Aorta (tissue), 5 donors: ENCODE data around the gene IQCB1. TPM values are rescaled to one million over a fixed set of nuclear protein-coding genes. Genes with fewer than 3 reads are reported as not detected.

Experiments used
- ATAC-seq: fragments of 200-7000 bp; cut with Tn5 transposase; one replicate; pipeline ENCODE4 v1.9.1; 2022; ENCODE audit warnings: moderate library complexity; ENCODE audit not compliant: low FRiP score
- DNase-seq, 2 donors: peaks; one replicate each; pipeline ENCODE4 v3.0.0-alpha.2; 2020
- H3K27ac ChIP-seq, 2 donors: one replicate each; pipeline ENCODE4 v1.5.1; 2013; ENCODE audit warnings: low read length in 2 of 2, mild to moderate bottlenecking in 2 of 2, moderate library complexity in 2 of 2, control low read depth in 1 of 2, inconsistent platforms in 1 of 2, low read depth in 1 of 2
- H3K27me3 ChIP-seq, 2 donors: one replicate each; pipeline ENCODE4 v1.6.1; 2013; ENCODE audit warnings: control low read depth in 1 of 2, low read length in 1 of 2, mild to moderate bottlenecking in 1 of 2, moderate library complexity in 1 of 2; ENCODE audit not compliant: insufficient read depth in 2 of 2, control insufficient read depth in 1 of 2
- H3K36me3 ChIP-seq, 2 donors: one replicate each; pipeline ENCODE4 v1.6.1; 2013; ENCODE audit warnings: control low read depth in 1 of 2, low read length in 1 of 2, mild to moderate bottlenecking in 1 of 2; ENCODE audit not compliant: insufficient read depth in 2 of 2, control insufficient read depth in 1 of 2
- H3K4me1 ChIP-seq, 2 donors: one replicate each; pipeline ENCODE4 v1.6.1; 2013; ENCODE audit warnings: low read length in 2 of 2, control low read depth in 1 of 2, mild to moderate bottlenecking in 1 of 2, moderate library complexity in 1 of 2; ENCODE audit not compliant: insufficient read depth in 2 of 2, control insufficient read depth in 1 of 2
- H3K4me3 ChIP-seq, 2 donors: one replicate each; pipeline ENCODE4 v1.5.1; 2013; ENCODE audit warnings: low read length in 2 of 2, control low read depth in 1 of 2, mild to moderate bottlenecking in 1 of 2
- H3K9me3 ChIP-seq: one replicate; pipeline ENCODE4 v1.6.1; 2013; ENCODE audit warnings: mild to moderate bottlenecking, low read length; ENCODE audit not compliant: control insufficient read depth
- WGBS, 2 donors: extraction: QIAGEN DNeasy Blood & Tissue Kit; methylation state at CpG; one replicate each; pipeline ENCODE4 v1.1.7; 2013; 5-methylcytosine and 5-hydroxymethylcytosine counted together
- intact Hi-C, 2 donors: fragments of 100-400 bp; cut with DNase I; formaldehyde crosslinking; loops; one replicate each; pipeline versions ENCODE4 v1.14.2 to v1.15.0; 2022
- polyA plus RNA-seq, 2 donors: library from polyadenylated mRNA; stranded (reverse); fragments of 200-250 nt; gene quantifications; one replicate each; pipeline ENCODE4 v1.2.3, GENCODE V29; 2013
- total RNA-seq, 2 donors: library from RNA; stranded (reverse); fragmentation: NEBNext Ultra II Directional; extraction: Animal tissue kit (Norgen Biotek cat#: 25700); gene quantifications; one replicate each; pipeline ENCODE4 v1.2.1, GENCODE V29; 2021
- donor health status: healthy with polysubstance abuse.
- donor health status: Bipolar disorder and iron deficiency.
- donor health status: DM: no; HTN: no; CAD: no.
- donor health status: DM: no; HTN: no; CAD: no.
- donor health status: DM: yes; HTN: yes; CAD: no.

The IQCB1 gene
- total and polyA plus RNA-seq, 4 donors = 10.9 to 20.4 (median 15.6) TPM

DNA sequence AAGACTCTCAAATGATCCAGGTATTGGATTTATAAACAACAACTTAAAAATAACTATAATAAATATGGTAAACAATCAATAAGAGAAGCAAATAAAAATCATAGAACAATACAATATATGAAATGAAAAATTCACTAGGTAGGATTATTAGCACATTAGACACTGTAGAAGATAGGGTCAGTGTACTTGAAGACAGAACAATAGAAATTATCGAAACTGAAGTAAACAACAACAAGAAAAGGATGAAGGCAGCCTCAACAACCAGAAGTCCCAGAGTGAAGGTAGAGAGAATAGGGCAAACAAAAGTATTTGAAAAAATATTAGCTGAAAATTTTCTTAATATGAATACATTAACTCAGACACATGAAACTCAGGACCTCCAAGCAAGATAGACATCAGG, 11.9 kb downstream of the IQCB1 start:
- H3K4me1 ChIP-seq = peaks cover 2 to 3% of the 10 kb centered on the region in 2 donors
- H3K36me3 ChIP-seq = peaks cover 0 to 2% of the 10 kb centered on the region in 2 donors
- WGBS, 2 donors = 97 to 99% methylated on average over 1 of the region's 1 CpG
- H3K4me3 ChIP-seq = no peak overlapping the region
- no peak for ATAC-seq
- no peaks in the 10 kb centered on the region for H3K27me3 ChIP-seq
- no peak overlapping the region for H3K27ac ChIP-seq
- no peaks in the 10 kb centered on the region for H3K9me3 ChIP-seq
- intact Hi-C loops = no loop called here
- no peak for DNase-seq

DNA sequence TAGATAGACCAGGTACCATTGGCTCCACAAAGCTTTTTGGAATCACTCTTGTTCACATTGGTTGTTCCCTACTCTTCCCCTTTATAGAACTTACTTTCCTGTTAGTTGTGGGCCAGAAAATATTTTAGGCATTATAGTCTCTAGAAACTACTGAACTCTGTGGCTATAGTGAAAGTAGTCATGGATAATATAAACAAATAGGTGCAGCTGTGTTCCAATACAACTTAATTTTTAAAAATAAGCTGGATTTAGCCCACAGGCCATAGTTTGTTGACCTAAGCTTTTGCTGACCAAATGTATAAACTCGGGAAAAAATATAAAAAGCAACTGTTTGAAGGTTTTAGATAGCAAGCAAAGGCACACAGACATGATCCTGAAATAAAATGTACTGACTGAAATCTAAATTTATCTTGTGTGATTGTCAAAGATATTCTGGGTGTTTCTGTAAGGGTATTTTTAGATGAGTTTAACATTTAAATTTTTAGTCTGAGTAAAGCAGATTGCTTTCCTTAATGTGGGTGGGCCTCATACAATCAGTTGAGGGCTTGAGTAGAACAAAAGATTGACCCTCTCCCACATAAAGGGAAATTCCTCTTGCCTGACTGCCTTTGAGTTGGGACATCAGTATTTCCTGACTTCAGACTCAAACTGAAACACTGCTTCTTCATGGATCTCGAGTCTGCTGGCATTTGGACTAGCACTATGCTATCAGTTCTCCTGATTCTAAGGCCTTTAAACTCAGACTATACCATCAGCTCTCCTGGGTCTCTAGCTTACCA, 13.2 kb downstream of the IQCB1 start:
- no peaks in the 10 kb centered on the region for H3K27me3 ChIP-seq
- ATAC-seq (no peak), DNase-seq (no peak)
- no peaks in the 10 kb centered on the region for H3K9me3 ChIP-seq
- intact Hi-C loops = no loop called here
- peaks cover 0 to 5% of the 10 kb centered on the region in 2 donors for H3K36me3 ChIP-seq
- WGBS, 2 donors = 28 to 31% methylated on average over 2 of the region's 2 CpGs
- peak overlapping the region; percentile 68 to 82 for H3K27ac ChIP-seq
- no peak overlapping the region for H3K4me3 ChIP-seq
- peaks cover 2 to 3% of the 10 kb centered on the region in 2 donors for H3K4me1 ChIP-seq

DNA sequence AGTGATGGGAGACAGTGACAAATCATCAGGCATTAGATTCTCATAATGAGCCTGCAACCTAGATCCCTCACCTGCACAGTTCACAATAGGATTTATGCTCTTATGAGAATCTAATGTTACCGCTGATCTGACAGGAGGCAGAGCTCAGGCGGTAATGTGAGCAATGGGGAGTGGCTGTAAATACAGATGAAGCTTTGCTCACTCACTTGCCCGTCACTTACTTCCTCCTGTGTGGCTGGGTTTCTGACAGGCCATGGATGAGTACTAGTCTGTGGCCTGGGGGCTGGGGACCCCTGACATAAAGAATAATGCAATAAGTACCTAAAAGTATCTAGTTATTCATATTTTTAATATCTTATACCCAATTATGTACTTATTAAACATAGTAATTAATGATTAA, 15.6 kb downstream of the IQCB1 start:
- no peaks in the 10 kb centered on the region for H3K9me3 ChIP-seq
- H3K27ac ChIP-seq = no peak overlapping the region
- WGBS, 2 donors = 95 to 98% methylated on average over 3 of the region's 3 CpGs
- peaks cover 0 to 5% of the 10 kb centered on the region in 2 donors for H3K36me3 ChIP-seq
- ATAC-seq = no peak
- no peaks in the 10 kb centered on the region for H3K27me3 ChIP-seq
- no peak for DNase-seq
- intact Hi-C loops = no loop called here
- peaks cover 2 to 3% of the 10 kb centered on the region in 2 donors for H3K4me1 ChIP-seq
- no peak overlapping the region for H3K4me3 ChIP-seq

DNA sequence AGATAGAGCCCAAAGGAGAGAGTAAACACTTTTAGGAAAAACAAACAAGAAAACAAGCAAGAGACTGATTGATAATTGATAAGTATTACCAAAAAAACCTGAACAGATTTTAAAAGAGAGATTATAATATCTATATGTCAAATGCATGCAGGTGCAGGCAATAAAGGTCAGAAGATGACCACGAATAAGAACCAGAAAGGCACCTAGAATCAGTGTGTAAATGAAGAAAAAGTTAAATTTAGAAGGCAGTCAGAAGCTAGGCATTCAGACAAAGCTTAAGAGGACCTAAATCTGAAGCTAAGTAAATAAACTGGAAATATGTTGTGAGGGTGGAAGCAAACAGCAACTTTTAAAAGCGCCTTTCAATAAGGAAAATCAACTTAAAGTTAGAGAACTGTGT, 16.3 kb downstream of the IQCB1 start:
- DNase-seq (no peak), ATAC-seq (no peak)
- intact Hi-C loops = no loop called here
- Histone ChIP-seq H3K27me3 (no peaks in the 10 kb centered on the region), H3K4me3 (no peak overlapping the region), H3K27ac (no peak overlapping the region), H3K4me1 (peaks cover 2 to 3% of the 10 kb centered on the region in 2 donors), H3K9me3 (no peaks in the 10 kb centered on the region), H3K36me3 (peaks cover 0 to 5% of the 10 kb centered on the region in 2 donors)
- 83 to 86% methylated on average over 2 of the region's 2 CpGs for WGBS, 2 donors

DNA sequence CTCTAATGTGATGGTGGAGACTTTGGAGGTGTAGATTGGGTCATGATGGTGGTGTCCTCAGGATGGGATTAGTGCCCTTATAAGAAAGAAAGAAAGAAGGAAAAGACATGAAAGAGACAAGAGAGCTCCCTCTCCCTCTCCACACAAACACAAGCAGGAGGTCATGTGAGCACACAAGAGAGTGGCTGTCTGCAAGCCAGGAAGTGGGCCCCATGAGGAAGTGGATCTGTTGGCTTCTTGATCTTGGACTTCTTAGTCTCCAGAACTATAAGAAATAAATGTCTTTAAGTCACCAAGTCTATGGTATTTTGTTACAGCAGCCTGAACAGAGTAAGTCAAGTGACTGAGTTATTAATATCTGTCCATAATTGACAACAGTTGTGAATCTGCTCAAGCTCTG, 17.1 kb downstream of the IQCB1 start:
- no peaks in the 10 kb centered on the region for H3K27me3 ChIP-seq
- intact Hi-C loops = no loop called here
- no peak for DNase-seq
- peaks cover 0 to 5% of the 10 kb centered on the region in 2 donors for H3K36me3 ChIP-seq
- H3K4me1 ChIP-seq = peaks cover 2 to 3% of the 10 kb centered on the region in 2 donors
- no peak overlapping the region for H3K27ac ChIP-seq
- ATAC-seq = no peak
- no peaks in the 10 kb centered on the region for H3K9me3 ChIP-seq
- H3K4me3 ChIP-seq = no peak overlapping the region

DNA sequence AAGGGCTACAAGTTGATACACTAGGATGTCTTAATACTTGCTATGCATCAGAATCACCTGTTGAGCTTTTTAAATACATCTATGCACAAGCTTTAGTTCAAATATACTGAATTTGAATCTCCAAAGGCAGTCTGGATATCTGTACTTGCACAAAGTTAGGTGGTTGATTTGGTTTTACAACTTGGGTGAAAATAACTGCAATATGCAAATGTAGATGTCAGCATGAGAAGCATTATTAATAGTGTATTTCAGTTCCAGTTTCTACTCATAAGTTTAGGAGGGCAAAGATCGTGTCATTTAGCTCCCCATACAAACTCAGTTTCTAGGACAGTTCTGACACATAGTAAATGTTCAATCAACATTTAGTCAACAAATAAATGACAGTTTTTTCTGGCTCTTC, 25.6 kb downstream of the IQCB1 start:
- 43 to 44% methylated on average over 1 of the region's 1 CpG for WGBS, 2 donors
- intact Hi-C loops = no loop called here
- H3K4me1 ChIP-seq = no peaks in the 10 kb centered on the region

DNA sequence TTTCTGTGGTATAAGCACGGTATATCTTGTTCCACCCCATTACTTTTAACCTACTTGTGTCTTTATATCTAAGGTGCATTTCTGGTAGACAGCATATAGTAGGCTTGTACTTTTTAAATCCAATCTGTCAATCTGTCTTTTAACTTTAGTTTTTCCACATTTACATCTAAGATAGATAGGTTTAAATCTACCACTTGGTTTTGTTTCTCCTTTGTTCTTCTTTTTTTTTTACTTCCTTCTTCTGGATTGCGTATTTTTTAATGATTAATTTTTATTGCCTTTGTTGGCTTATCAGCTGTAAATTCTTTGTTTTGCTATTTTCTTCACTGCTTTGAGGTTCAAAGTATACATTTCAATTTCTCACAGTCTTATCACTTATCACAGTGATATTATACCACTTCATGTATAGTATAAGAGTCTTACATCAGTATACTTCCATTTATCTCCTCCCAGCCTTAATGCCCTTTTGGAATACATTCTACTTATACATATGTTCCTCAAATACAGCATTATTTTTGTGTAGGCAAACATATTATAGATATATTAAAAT, 31.0 kb downstream of the IQCB1 start:
- Histone ChIP-seq H3K4me3 (no peak overlapping the region), H3K27me3 (no peaks in the 10 kb centered on the region), H3K4me1 (no peaks in the 10 kb centered on the region), H3K36me3 (peaks cover 0 to 4% of the 10 kb centered on the region in 2 donors), H3K27ac (no peak overlapping the region), H3K9me3 (no peaks in the 10 kb centered on the region)
- WGBS, 2 donors = 91 to 99% methylated on average over 2 of the region's 2 CpGs
- intact Hi-C loops = no loop called here
- ATAC-seq (no peak), DNase-seq (no peak)

More for the DNA sequence above, 25.6 kb downstream of the IQCB1 start:
- Histone ChIP-seq H3K4me3 (no peak overlapping the region), H3K27ac (no peak overlapping the region), H3K36me3 (peaks cover 6 to 7% of the 10 kb centered on the region in 2 donors), H3K27me3 (no peaks in the 10 kb centered on the region), H3K9me3 (no peaks in the 10 kb centered on the region)
- no peak for DNase-seq
- no peak for ATAC-seq

DNA sequence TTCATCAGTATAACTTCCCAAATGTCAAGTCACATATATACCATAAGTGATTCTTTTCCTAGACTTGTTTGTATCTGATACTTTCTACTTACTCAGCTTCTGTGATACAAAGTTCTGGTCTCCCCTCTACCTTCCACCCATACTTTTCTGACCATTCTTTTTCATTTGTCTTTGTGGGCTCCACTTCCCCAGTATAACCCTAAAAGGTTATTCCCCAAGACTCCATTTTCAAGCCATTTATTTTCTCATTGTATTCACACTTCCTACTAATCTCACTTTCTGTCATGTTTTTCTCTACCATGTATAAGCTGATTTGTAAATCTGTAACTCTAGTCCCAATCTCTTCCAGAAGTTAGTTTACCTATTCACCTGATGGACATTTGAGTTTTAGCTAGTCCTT, 34.0 kb downstream of the IQCB1 start:
- intact Hi-C loops = no loop called here
- ATAC-seq (no peak), DNase-seq (no peak)
- Histone ChIP-seq H3K9me3 (no peaks in the 10 kb centered on the region), H3K4me1 (no peaks in the 10 kb centered on the region), H3K4me3 (no peak overlapping the region), H3K27me3 (no peaks in the 10 kb centered on the region), H3K36me3 (peaks cover 0 to 4% of the 10 kb centered on the region in 2 donors), H3K27ac (no peak overlapping the region)

DNA sequence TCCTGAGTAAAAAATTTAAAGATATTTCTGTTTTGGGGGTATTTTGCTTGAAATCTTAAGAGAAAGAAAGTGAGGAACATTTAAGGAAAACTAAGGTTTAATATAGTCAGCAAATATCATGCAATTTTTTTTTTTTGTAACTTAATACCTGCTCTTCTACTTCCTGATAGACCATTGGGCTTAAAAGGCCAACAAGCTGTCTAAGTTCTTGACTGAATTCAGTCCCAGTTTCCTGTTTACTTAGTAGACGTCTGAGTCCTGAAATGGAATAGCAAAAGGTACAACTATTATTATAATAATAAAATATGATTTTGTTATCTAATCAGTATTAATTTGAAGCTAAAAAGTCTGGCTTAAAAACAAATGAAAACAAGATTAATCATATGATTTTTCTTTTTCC, 37.9 kb downstream of the IQCB1 start:
- 2 to 4% methylated on average over 1 of the region's 1 CpG for WGBS, 2 donors
- ATAC-seq (no peak), DNase-seq (no peak)
- Histone ChIP-seq H3K27ac (no peak overlapping the region), H3K36me3 (no peaks in the 10 kb centered on the region), H3K4me3 (no peak overlapping the region), H3K9me3 (no peaks in the 10 kb centered on the region), H3K4me1 (no peaks in the 10 kb centered on the region), H3K27me3 (no peaks in the 10 kb centered on the region)
- intact Hi-C loops = no loop called here
